Natural killer cell (primary cell): ENCODE data around the gene TUBA3E. TPM values are rescaled to one million over a fixed set of nuclear protein-coding genes. Genes with fewer than 3 reads are reported as not detected.
"Not testable (repeated sequence)": the region's sequence is repeated elsewhere in the genome, so short reads cannot be mapped to it uniquely, and the experiment has no call there.

Source experiments
- ATAC-seq, 3 donors: fragments of 150-1000 bp in 2 of 3; fragments of 200-7000 bp in 1 of 3; cut with Tn5 transposase; 1 replicate in 1 of 3; 2 replicates in 2 of 3; pipeline ENCODE4 v1.10.0; 2021; ENCODE audit warnings: mild to moderate bottlenecking in 2 of 3, moderate library complexity in 2 of 3
- DNase-seq, 2 donors: peaks; one replicate each; pipeline versions ENCODE4 v3.0.0 to v3.0.0-alpha.2; 2013 to 2021; ENCODE audit warnings: mixed read lengths in 1 of 2
- H3K27ac ChIP-seq: one replicate; pipeline ENCODE4 v1.5.1; 2013; ENCODE audit warnings: mild to moderate bottlenecking, low read length
- H3K27me3 ChIP-seq: one replicate; pipeline ENCODE4 v1.6.1; 2013; ENCODE audit warnings: low read length; ENCODE audit not compliant: control insufficient read depth, insufficient read depth
- H3K36me3 ChIP-seq: one replicate; pipeline ENCODE4 v1.6.1; 2013; ENCODE audit warnings: low read length; ENCODE audit not compliant: control insufficient read depth, insufficient read depth
- H3K4me1 ChIP-seq: one replicate; pipeline ENCODE4 v1.6.1; 2013; ENCODE audit warnings: low read length; ENCODE audit not compliant: control insufficient read depth, insufficient read depth
- H3K4me3 ChIP-seq: one replicate; pipeline ENCODE4 v1.5.1; 2013; ENCODE audit warnings: low read length
- H3K9me3 ChIP-seq: one replicate; pipeline ENCODE4 v1.6.1; 2013; ENCODE audit warnings: low read length; ENCODE audit not compliant: control insufficient read depth, insufficient read depth
- H3K27ac Mint-ChIP-seq, 2 donors: one replicate each; pipeline ENCODE4 v1.8.0; 2022; ENCODE audit warnings: mild to moderate bottlenecking in 2 of 2, mixed read lengths in 2 of 2, moderate library complexity in 1 of 2
- H3K27me3 Mint-ChIP-seq, 2 donors: one replicate each; pipeline ENCODE4 v1.8.0; 2022; ENCODE audit warnings: low read depth in 2 of 2, mixed read lengths in 2 of 2
- H3K36me3 Mint-ChIP-seq: one replicate; pipeline ENCODE4 v1.8.0; 2022; ENCODE audit warnings: mixed read lengths
- H3K4me1 Mint-ChIP-seq, 2 donors: one replicate each; pipeline ENCODE4 v1.8.0; 2022; ENCODE audit warnings: mixed read lengths in 2 of 2
- H3K4me3 Mint-ChIP-seq: one replicate; pipeline ENCODE4 v1.8.0; 2022; ENCODE audit warnings: mild to moderate bottlenecking, moderate library complexity, mixed read lengths
- H3K9me3 Mint-ChIP-seq, 2 donors: one replicate each; pipeline ENCODE4 v1.8.0; 2022; ENCODE audit warnings: mixed read lengths in 2 of 2
- CTCF ChIP-seq: fragments of 200-600 bp; IDR thresholded peaks from one replicate; pipeline ENCODE4 v1.8.0; 2022; ENCODE audit warnings: antibody characterized with exemption
- whole genome bisulfite sequencing: methylation state at CpG from one replicate; pipeline ENCODE4 v1.1.7; 2013; ENCODE audit warnings: missing lambda C conversion rate; ENCODE audit not compliant: insufficient coverage; 5-methylcytosine and 5-hydroxymethylcytosine counted together
- intact Hi-C: fragments of 100-400 bp; cut with micrococcal nuclease; formaldehyde crosslinking; loops from one replicate; pipeline ENCODE4 v1.14.2; 2022
- total RNA-seq, 4 donors: library from RNA; stranded (reverse); fragments of 120-200 nt in 1 of 4; gene quantifications; one replicate each; pipeline versions ENCODE4 v1.2.3 to v1.2.4, GENCODE V29; 2013 to 2022

Gene TUBA3E
- total RNA-seq, 3 donors from 2014 or later (not counting 1 experiment from before 2014, with no cell fraction given), result not detected

- H3K36me3 Mint-ChIP-seq, H3K27me3 Mint-ChIP-seq, H3K9me3 ChIP-seq, H3K9me3 Mint-ChIP-seq, H3K36me3 ChIP-seq, H3K27me3 ChIP-seq: not testable (repeated sequence)
- Mint-ChIP-seq H3K4me3 (peak within 1 kb of the TSS; percentile 89), H3K4me1 (peaks cover 16 to 28% of the 10 kb centered on the region in 2 donors), H3K27ac (peak within 1 kb of the TSS; percentile 87 to 91)
- peak; percentile 90 to 93 for DNase-seq
- peak; percentile 90 for TF ChIP-seq CTCF
- ATAC-seq, result peak; percentile 82 to 93 (median 83)
- intact Hi-C loops, result loop anchor here (1.0 kb wide), 1 partner anchor 160 kb away; the partner anchor contains the start of gene IMP4
- H3K4me3 ChIP-seq, result peak within 1 kb of the TSS; percentile 65
- WGBS, result under 1% methylated on average over 75 of the region's 86 CpGs
- H3K27ac ChIP-seq, result peak within 1 kb of the TSS; percentile 82
- H3K4me1 ChIP-seq, result peaks cover 25% of the 10 kb centered on the region
These were observed 16.2 kb downstream of the TUBA3E start, which contains the start of gene MZT2B for GRCh38 chr2:130181880-130182682. Gene MZT2B (plus strand): TSS chr2:130182262. CDS start chr2:130182283, 21 bp downstream.

- peaks cover 25% of the 10 kb centered on the region for H3K4me1 ChIP-seq
- H3K27me3 Mint-ChIP-seq, result no peaks in the 10 kb centered on the region
- intact Hi-C loops, result no loop called here
- H3K4me3 ChIP-seq, result peak within 1 kb of the TSS; percentile 65
- no peaks in the 10 kb centered on the region for H3K36me3 Mint-ChIP-seq
- WGBS, result under 1% methylated on average over 55 of the region's 55 CpGs
- H3K4me1 Mint-ChIP-seq, result peaks cover 16 to 28% of the 10 kb centered on the region in 2 donors
- peak within 1 kb of the TSS; percentile 87 to 91 for H3K27ac Mint-ChIP-seq
- H3K36me3 ChIP-seq, result no peaks in the 10 kb centered on the region
- H3K27ac ChIP-seq, result peak within 1 kb of the TSS; percentile 82
- peak within 1 kb of the TSS; percentile 89 for H3K4me3 Mint-ChIP-seq
- no peaks in the 10 kb centered on the region for H3K9me3 ChIP-seq
- ATAC-seq (peak; percentile 74 to 88 (median 79)), DNase-seq (peak; percentile 97 to 98)
- H3K9me3 Mint-ChIP-seq, result no peaks in the 10 kb centered on the region
- TF ChIP-seq CTCF, result no peak
- H3K27me3 ChIP-seq, result no peaks in the 10 kb centered on the region
These were observed 16.8 kb downstream of the TUBA3E start, which contains the start of gene SMPD4 for GRCh38 chr2:130181325-130181879. Gene SMPD4 (minus strand): TSS chr2:130181602. CDS start chr2:130176592, 5,010 bp downstream.

GRCh38 chr2:130180404-130181324, 17.6 kb downstream of the TUBA3E start:
- H3K27me3 Mint-ChIP-seq, DNase-seq, H3K36me3 Mint-ChIP-seq, intact Hi-C loops, H3K27me3 ChIP-seq, ATAC-seq, H3K9me3 Mint-ChIP-seq, H3K36me3 ChIP-seq, H3K9me3 ChIP-seq: not testable (repeated sequence)
- Histone ChIP-seq H3K4me1 (peaks cover 25% of the 10 kb centered on the region), H3K4me3 (peak overlapping the region; percentile 65), H3K27ac (peak overlapping the region; percentile 82)
- WGBS, result 32% methylated on average over 38 of the region's 38 CpGs
- H3K4me1 Mint-ChIP-seq, result peaks cover 16 to 25% of the 10 kb centered on the region in 2 donors
- peak overlapping the region; percentile 87 to 91 for H3K27ac Mint-ChIP-seq
- peak overlapping the region; percentile 89 for H3K4me3 Mint-ChIP-seq

GRCh38 chr2:130174866-130175265, 23.4 kb downstream of the TUBA3E start:
- H3K4me1 ChIP-seq, H3K27me3 ChIP-seq, H3K4me1 Mint-ChIP-seq, ATAC-seq, H3K27ac Mint-ChIP-seq, H3K9me3 Mint-ChIP-seq, DNase-seq, H3K27me3 Mint-ChIP-seq, H3K4me3 ChIP-seq, H3K27ac ChIP-seq, intact Hi-C loops, H3K36me3 Mint-ChIP-seq, H3K4me3 Mint-ChIP-seq, H3K9me3 ChIP-seq: not testable (repeated sequence)
- 86% methylated on average over 4 of the region's 5 CpGs for WGBS
- peaks cover 15% of the 10 kb centered on the region for H3K36me3 ChIP-seq
